Astrocyte (in vitro differentiated cells and primary cell): ENCODE results near the gene RPS14.

Source experiments
- CTCF ChIP-seq: IDR thresholded peaks from 2 replicates; pipeline ENCODE4 v1.5.1; 2011; ENCODE audit warnings: low read depth, mild to moderate bottlenecking, inconsistent platforms, low read length, moderate library complexity; ENCODE audit not compliant: insufficient read depth
- EZH2 ChIP-seq: IDR thresholded peaks from 2 replicates; pipeline ENCODE4 v1.6.1; 2012; ENCODE audit warnings: mild to moderate bottlenecking, low read length, inconsistent platforms; ENCODE audit not compliant: insufficient read depth

GRCh38 chr5:150479416-150479815 is 29.9 kb upstream of the RPS14 start:
- TF ChIP-seq CTCF (no peak), EZH2 (no peak)
